ENCODE measurements around the gene HEATR1. TPM values are rescaled to one million over a fixed set of nuclear protein-coding genes. Genes with fewer than 3 reads are reported as not detected.
"Not testable (repeated sequence)": the region's sequence is repeated elsewhere in the genome, so short reads cannot be mapped to it uniquely, and the experiment has no call there.

HEATR1 gene
- total RNA-seq, 1 donor from 2014 or later = 54.9 TPM

DNA sequence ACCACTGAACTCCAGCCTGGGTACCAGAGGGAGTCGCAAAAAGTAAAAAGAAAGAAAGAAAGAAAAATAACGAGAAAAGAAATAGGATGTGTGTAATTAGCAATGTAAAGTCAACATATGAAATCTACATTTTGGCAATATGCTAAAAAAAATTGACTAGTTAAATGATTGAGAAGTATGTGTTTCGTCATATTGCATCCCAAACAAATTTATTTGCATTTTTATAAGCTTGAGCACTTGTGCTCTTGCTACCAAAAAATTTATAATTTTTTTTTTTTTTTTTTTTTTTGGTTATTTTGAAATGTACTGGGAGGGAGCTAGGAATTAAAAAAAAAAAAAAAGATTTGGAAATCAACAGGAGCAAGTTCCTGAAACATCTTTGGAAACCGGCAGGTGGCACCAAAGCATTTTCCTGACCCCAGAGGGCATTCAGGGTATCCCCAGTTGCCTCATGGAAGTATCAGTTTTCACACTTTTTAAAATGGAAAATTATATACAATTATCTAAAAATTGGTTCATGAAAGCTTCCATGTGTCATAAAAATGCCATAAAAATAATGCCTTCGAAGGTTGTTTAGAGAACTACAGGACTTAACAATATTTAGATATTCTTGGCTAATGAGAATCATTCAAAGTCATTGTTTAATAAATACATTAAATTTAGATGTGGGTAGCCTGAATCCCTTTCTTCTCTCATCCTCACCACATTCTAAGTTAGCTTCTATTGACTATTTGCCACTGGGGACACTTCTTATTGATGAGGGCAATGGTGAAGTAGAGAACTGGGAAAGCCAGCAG is 4.8 kb upstream of the HEATR1 start:
- Mint-ChIP-seq H3K4me1 (peaks cover 4% of the 10 kb centered on the region), H3K9me3 (no peaks in the 10 kb centered on the region), H3K27me3 (ENCODE audit: insufficient read depth, low read depth) (no peaks in the 10 kb centered on the region), H3K4me3 (no peak overlapping the region), H3K27ac (no peak overlapping the region), H3K36me3 (no peaks in the 10 kb centered on the region)
- Histone ChIP-seq H3K27me3 (no peaks in the 10 kb centered on the region), H3K4me3 (no peak overlapping the region), H3K9me3 (ENCODE audit: low read depth) (no peaks in the 10 kb centered on the region), H4K20me1 (ENCODE audit: low read depth) (no peaks in the 10 kb centered on the region), H3K4me1 (no peaks in the 10 kb centered on the region), H3K27ac (no peak overlapping the region), H3K79me2 (ENCODE audit: low read depth) (peaks cover 1% of the 10 kb centered on the region), H3K4me2 (no peak overlapping the region), H3K36me3 (no peaks in the 10 kb centered on the region), H3K9ac (no peak overlapping the region), H2AFZ (replicated peaks) (peak overlapping the region; percentile 63), H3F3A (ENCODE audit: low read depth) (peaks cover 14% of the 10 kb centered on the region)
- TF ChIP-seq EZH2phosphoT487 (IDR thresholded peaks at IDR 0.05) = no peak
- TF ChIP-seq, protein P1, sequence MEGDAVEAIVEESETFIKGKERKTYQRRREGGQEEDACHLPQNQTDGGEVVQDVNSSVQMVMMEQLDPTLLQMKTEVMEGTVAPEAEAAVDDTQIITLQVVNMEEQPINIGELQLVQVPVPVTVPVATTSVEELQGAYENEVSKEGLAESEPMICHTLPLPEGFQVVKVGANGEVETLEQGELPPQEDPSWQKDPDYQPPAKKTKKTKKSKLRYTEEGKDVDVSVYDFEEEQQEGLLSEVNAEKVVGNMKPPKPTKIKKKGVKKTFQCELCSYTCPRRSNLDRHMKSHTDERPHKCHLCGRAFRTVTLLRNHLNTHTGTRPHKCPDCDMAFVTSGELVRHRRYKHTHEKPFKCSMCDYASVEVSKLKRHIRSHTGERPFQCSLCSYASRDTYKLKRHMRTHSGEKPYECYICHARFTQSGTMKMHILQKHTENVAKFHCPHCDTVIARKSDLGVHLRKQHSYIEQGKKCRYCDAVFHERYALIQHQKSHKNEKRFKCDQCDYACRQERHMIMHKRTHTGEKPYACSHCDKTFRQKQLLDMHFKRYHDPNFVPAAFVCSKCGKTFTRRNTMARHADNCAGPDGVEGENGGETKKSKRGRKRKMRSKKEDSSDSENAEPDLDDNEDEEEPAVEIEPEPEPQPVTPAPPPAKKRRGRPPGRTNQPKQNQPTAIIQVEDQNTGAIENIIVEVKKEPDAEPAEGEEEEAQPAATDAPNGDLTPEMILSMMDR (IDR thresholded peaks at IDR 0.05) = peak; percentile 77
- peak; percentile 72 for DNase-seq (ENCODE audit: low spot score)

DNA sequence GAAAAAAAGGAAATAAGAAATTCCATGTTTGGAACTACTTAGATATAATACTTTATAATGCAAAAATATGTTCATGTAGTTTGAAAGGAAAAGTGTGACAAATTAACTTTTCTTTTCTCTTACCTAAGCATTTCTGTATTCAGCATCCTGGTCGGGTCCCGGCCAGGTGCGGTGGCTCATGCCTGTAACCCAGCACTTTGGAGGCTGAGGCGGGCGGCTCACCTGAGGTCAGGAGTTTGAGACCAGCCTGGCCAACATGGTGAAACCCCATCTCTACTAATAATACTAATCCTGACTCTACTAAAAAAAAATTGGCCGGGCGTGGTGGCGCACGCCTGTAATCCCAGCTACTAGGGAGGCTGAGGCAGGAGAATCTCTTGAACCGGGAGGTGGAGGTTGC is 3.3 kb upstream of the HEATR1 start:
- H3K4me3 ChIP-seq; H3K27me3 ChIP-seq; H3K9ac ChIP-seq; H3K4me2 ChIP-seq; H3K4me3 Mint-ChIP-seq; H4K20me1 ChIP-seq (ENCODE audit: low read depth); H3K36me3 Mint-ChIP-seq; H3K9me3 Mint-ChIP-seq; H3K27ac Mint-ChIP-seq; H3K9me3 ChIP-seq (ENCODE audit: low read depth); H2AFZ ChIP-seq (replicated peaks); H3K27me3 Mint-ChIP-seq (ENCODE audit: insufficient read depth, low read depth); H3K4me1 ChIP-seq; H3K36me3 ChIP-seq; DNase-seq (ENCODE audit: low spot score); H3K27ac ChIP-seq: not testable (repeated sequence)
- Histone ChIP-seq H3F3A (ENCODE audit: low read depth) (peaks cover 14% of the 10 kb centered on the region), H3K79me2 (ENCODE audit: low read depth) (peaks cover 16% of the 10 kb centered on the region)
- H3K4me1 Mint-ChIP-seq = peaks cover 15% of the 10 kb centered on the region

DNA sequence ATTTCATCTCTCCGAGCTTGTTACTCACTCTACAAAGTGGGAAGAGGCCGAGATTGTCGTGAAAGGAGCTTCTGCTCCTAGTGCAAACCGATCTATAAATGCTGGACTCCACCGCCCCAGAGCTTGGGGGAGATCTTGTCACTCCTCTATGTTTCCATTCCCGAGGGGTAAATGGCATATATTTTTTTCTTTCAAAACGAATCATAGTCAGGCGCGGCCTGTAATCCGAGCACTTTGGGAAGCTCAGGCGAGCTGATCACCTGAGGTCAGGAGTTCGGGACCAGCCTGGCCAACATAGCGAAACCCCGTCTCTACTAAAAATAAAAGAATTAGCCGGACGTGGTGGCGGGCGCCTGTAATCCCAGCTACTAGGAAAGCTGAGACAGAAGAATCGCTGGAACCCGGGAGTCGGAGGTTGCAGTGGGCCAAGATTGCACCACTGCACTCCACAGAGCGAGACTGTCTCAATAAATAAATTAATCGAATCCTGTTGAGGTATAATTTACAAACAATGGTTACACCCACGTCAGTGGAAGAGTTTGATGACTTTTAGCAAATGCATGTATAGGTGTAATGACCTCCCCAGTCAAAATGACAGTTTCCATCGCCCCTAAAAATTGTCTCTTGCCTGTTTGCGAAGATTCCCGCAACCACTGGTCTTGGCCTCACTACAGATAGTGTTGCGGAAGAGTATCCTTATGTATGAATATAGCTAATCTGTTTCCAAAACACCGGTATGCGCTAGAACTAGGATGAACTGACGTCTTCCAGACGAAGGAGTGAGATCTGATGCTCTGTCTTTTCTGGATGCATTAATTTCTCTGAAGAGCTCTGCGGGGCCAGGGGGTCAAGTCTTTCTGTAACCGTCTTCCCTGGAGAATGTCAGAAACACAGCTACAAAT is 840 bp upstream of the HEATR1 start:
- H3K9me3 Mint-ChIP-seq = no peaks in the 10 kb centered on the region
- Histone ChIP-seq H3K9me3 (ENCODE audit: low read depth) (no peaks in the 10 kb centered on the region), H3K36me3 (no peaks in the 10 kb centered on the region), H3K79me2 (ENCODE audit: low read depth) (peaks cover 40% of the 10 kb centered on the region), H3F3A (ENCODE audit: low read depth) (peaks cover 14% of the 10 kb centered on the region), H3K4me3 (peak overlapping the region; percentile 68), H3K4me2 (peak overlapping the region; percentile 76), H4K20me1 (ENCODE audit: low read depth) (no peaks in the 10 kb centered on the region), H2AFZ (replicated peaks) (peak overlapping the region; percentile 85), H3K9ac (no peak overlapping the region), H3K4me1 (peaks cover 4% of the 10 kb centered on the region), H3K27ac (no peak overlapping the region), H3K27me3 (no peaks in the 10 kb centered on the region)
- H3K27ac Mint-ChIP-seq = peak overlapping the region; percentile 81
- H3K36me3 Mint-ChIP-seq = no peaks in the 10 kb centered on the region
- peaks cover 15% of the 10 kb centered on the region for H3K4me1 Mint-ChIP-seq
- H3K4me3 Mint-ChIP-seq = peak overlapping the region; percentile 97
- DNase-seq (ENCODE audit: low spot score) = no peak
- TF ChIP-seq EZH2phosphoT487 (IDR thresholded peaks at IDR 0.05) (no peak), EZH2 (IDR thresholded peaks at IDR 0.05) (no peak)
- TF ChIP-seq, protein P1 (IDR thresholded peaks at IDR 0.05) = no peak
- no peaks in the 10 kb centered on the region for H3K27me3 Mint-ChIP-seq (ENCODE audit: insufficient read depth, low read depth)

Data from neural progenitor cell (in vitro differentiated cells).